Mammary epithelial cell (primary cell): ENCODE measurements around the gene BICDL1.

ENCODE experiments used
- CTCF ChIP-seq, 2 donors: IDR thresholded peaks in 1 of 2; conservative IDR thresholded peaks in 1 of 2; 2 replicates each; pipeline ENCODE4 v1.5.1; 2011 to 2012; ENCODE audit warnings: inconsistent platforms in 2 of 2, low read length in 2 of 2, mild to moderate bottlenecking in 2 of 2, control low read depth in 1 of 2, low read depth in 1 of 2; ENCODE audit not compliant: insufficient read depth in 1 of 2; ENCODE audit errors: extremely low read depth in 1 of 2
- EZH2 ChIP-seq: IDR thresholded peaks from 2 replicates; pipeline ENCODE4 v1.6.1; 2012; ENCODE audit warnings: low read length, inconsistent platforms, borderline replicate concordance

- TF ChIP-seq CTCF (conservative IDR thresholded peaks at IDR 0.05 in 1 of 2, IDR thresholded peaks at IDR 0.05 in 1 of 2; ENCODE audit: extremely low read depth in 1 of 2, insufficient read depth in 1 of 2, low read depth in 1 of 2, low read length in 2 of 2): no peak
- TF ChIP-seq EZH2: no peak
Measured at GRCh38 chr12:120060717-120061116, 71.7 kb downstream of the BICDL1 start.
